Heart right ventricle (tissue), 16 donors: ENCODE data around the gene RIMBP2. TPM values are rescaled to one million over a fixed set of nuclear protein-coding genes. Genes with fewer than 3 reads are reported as not detected.

Experiments used
- ATAC-seq, 8 donors: fragments of 200-7000 bp; cut with Tn5 transposase; one replicate each; pipeline ENCODE4 v1.9.1; 2020; ENCODE audit warnings: mild to moderate bottlenecking in 8 of 8, moderate library complexity in 8 of 8, moderate number of reproducible peaks in 1 of 8
- DNase-seq, 2 donors: peaks; one replicate each; pipeline ENCODE4 v3.0.0-alpha.2; 2020
- H3K27ac ChIP-seq, 10 donors: fragments of 200-600 bp; sonication (generic) in 2 of 10; one replicate each; pipeline versions ENCODE4 v1.5.0 to v1.8.0; 2020 to 2022; ENCODE audit warnings: mild to moderate bottlenecking in 3 of 10
- H3K27me3 ChIP-seq, 7 donors: fragments of 200-600 bp; one replicate each; pipeline ENCODE4 v1.8.0; 2021 to 2022; ENCODE audit warnings: mild to moderate bottlenecking in 2 of 7
- H3K36me3 ChIP-seq, 9 donors: fragments of 200-600 bp; sonication (generic) in 1 of 9; one replicate each; pipeline versions ENCODE4 v1.5.0 to v1.8.0; 2020 to 2022; ENCODE audit warnings: mild to moderate bottlenecking in 2 of 9
- H3K4me1 ChIP-seq, 9 donors: fragments of 200-600 bp; sonication (generic) in 1 of 9; one replicate each; pipeline versions ENCODE4 v1.5.0 to v1.8.0; 2020 to 2022; ENCODE audit warnings: mild to moderate bottlenecking in 4 of 9
- H3K4me3 ChIP-seq, 10 donors: fragments of 200-600 bp; sonication (generic) in 2 of 10; one replicate each; pipeline versions ENCODE4 v1.5.0 to v1.8.0; 2020 to 2022; ENCODE audit warnings: mild to moderate bottlenecking in 7 of 10, moderate library complexity in 2 of 10
- H3K9me3 ChIP-seq, 11 donors: fragments of 200-600 bp in 10 of 11; sonication (generic) in 2 of 11; one replicate each; pipeline versions ENCODE4 v1.5.0 to v1.8.0; 2013 to 2022; ENCODE audit warnings: mild to moderate bottlenecking in 2 of 11, control low read depth in 1 of 11, moderate library complexity in 1 of 11
- CTCF ChIP-seq, 9 donors: fragments of 200-600 bp; sonication (generic) in 2 of 9; IDR thresholded peaks; one replicate each; pipeline versions ENCODE4 v1.5.0 to v1.8.0; 2021 to 2022; ENCODE audit warnings: antibody characterized with exemption in 9 of 9, mild to moderate bottlenecking in 5 of 9, moderate library complexity in 1 of 9
- WGBS, 2 donors: extraction: QIAGEN DNeasy Blood & Tissue Kit; methylation state at CpG; one replicate each; pipeline ENCODE4 v1.1.7; 2013; ENCODE audit warnings: inconsistent platforms in 1 of 2; 5-methylcytosine and 5-hydroxymethylcytosine counted together
- intact Hi-C, 10 donors: fragments of 100-400 bp; cut with DNase I; formaldehyde crosslinking; loops; one replicate each; pipeline versions ENCODE4 v1.11.1 to v1.14.2; 2022
- polyA plus RNA-seq, 2 donors: library from polyadenylated mRNA; stranded (reverse); fragments of 200-250 nt; gene quantifications; one replicate each; pipeline ENCODE4 v1.2.3, GENCODE V29; 2013
- total RNA-seq, 10 donors: library from RNA; stranded (reverse); fragmentation: NEBNext Ultra II Directional in 3 of 10; extraction: Animal tissue kit (Norgen Biotek cat#: 25700) in 3 of 10; gene quantifications; one replicate each; pipeline versions ENCODE4 v1.2.1 to v1.2.4, GENCODE V29; 2021 to 2023
- donor health status: Arrhythmogenic right ventricular cardiomyopathy.
- donor health status: ischemic (EF 13 %, LVEDD 7.1; RV severe dilation, severe dysfunction).
- donor health status: healthy with polysubstance abuse.
- donor health status: DM: no; HTN: yes; CAD: no.
- donor health status: DM: no; HTN: no; CAD: no.
- donor health status: ischemic (EF 25% LVEDD 6.9; RV normal size, moderate dysfunction).
- donor health status: ischemic (EF 25% LVEDD 5.7; RV mildly dilated, moderate dysfunction).
- donor health status: healthy.
- donor health status: DM: yes; HTN: yes; CAD: no.
- donor health status: Ischemic cardiomyopathy.
- donor health status: ischemic (EF 35%, LVEDD 5.7; RV mildly dilated, moderate dysfunction).
- donor health status: nonischemic (EF 11% LVEDD 7.7; RV severe dilation, severe dysfunction).
- donor health status: DM: yes; HTN: yes; CAD: no.
- donor health status: PGD.
- donor health status: ischemic (EF 29% LVEDD 5.4; RV normal size, mild dysfunction).
- donor health status: nonischemic (EF 23%, LVEDD 6.1; RV moderate dilation, normal function).

RIMBP2 gene
- total and polyA plus RNA-seq, 12 donors, result 0.01 to 0.17 (median 0.05) TPM; not detected in 9

GRCh38 chr12:130571089-130571488 is 145.0 kb downstream of the RIMBP2 start:
- DNase-seq, result no peak
- Histone ChIP-seq H3K4me3 (no peak overlapping the region), H3K27ac (no peak overlapping the region), H3K9me3 (peaks cover 0 to 11% (median 0%) of the 10 kb centered on the region in 11 donors), H3K4me1 (no peaks in the 10 kb centered on the region), H3K27me3 (peaks cover 0 to 7% (median 0%) of the 10 kb centered on the region in 7 donors), H3K36me3 (no peaks in the 10 kb centered on the region)
- no peak for TF ChIP-seq CTCF (IDR thresholded peaks at IDR 0.05)
- intact Hi-C loops, result no loop called here
- ATAC-seq, result no peak
- 83% methylated on average over 6 of the region's 6 CpGs for WGBS, 2 donors

GRCh38 chr12:130569521-130569920 is 146.6 kb downstream of the RIMBP2 start:
- TF ChIP-seq CTCF (IDR thresholded peaks at IDR 0.05), result no peak
- no peaks in the 10 kb centered on the region for H3K4me1 ChIP-seq
- H3K4me3 ChIP-seq, result no peak overlapping the region
- DNase-seq (no peak), ATAC-seq (no peak)
- intact Hi-C loops, result no loop called here
- WGBS, 2 donors, result 75 to 77% methylated on average over 9 of the region's 9 CpGs
- H3K27ac ChIP-seq, result no peak overlapping the region
- H3K9me3 ChIP-seq, result peaks cover 0 to 25% (median 7%) of the 10 kb centered on the region in 11 donors
- H3K27me3 ChIP-seq, result peaks cover 0 to 7% (median 0%) of the 10 kb centered on the region in 7 donors
- no peaks in the 10 kb centered on the region for H3K36me3 ChIP-seq

GRCh38 chr12:130568501-130568900 is 147.6 kb downstream of the RIMBP2 start:
- peaks cover 0 to 29% (median 7%) of the 10 kb centered on the region in 11 donors for H3K9me3 ChIP-seq
- WGBS, 2 donors, result 74 to 77% methylated on average over 7 of the region's 7 CpGs
- H3K27ac ChIP-seq, result no peak overlapping the region
- no peaks in the 10 kb centered on the region for H3K4me1 ChIP-seq
- DNase-seq (no peak), ATAC-seq (no peak)
- no peak for TF ChIP-seq CTCF (IDR thresholded peaks at IDR 0.05)
- intact Hi-C loops, result no loop called here
- H3K4me3 ChIP-seq, result no peak overlapping the region
- peaks cover 0 to 7% (median 0%) of the 10 kb centered on the region in 7 donors for H3K27me3 ChIP-seq
- H3K36me3 ChIP-seq, result no peaks in the 10 kb centered on the region

GRCh38 chr12:130568041-130568440 is 148.1 kb downstream of the RIMBP2 start:
- DNase-seq, result no peak
- Histone ChIP-seq H3K27me3 (peaks cover 0 to 7% (median 0%) of the 10 kb centered on the region in 7 donors), H3K4me1 (no peaks in the 10 kb centered on the region), H3K4me3 (no peak overlapping the region), H3K36me3 (no peaks in the 10 kb centered on the region), H3K9me3 (peaks cover 0 to 29% (median 7%) of the 10 kb centered on the region in 11 donors), H3K27ac (no peak overlapping the region)
- ATAC-seq, result no peak
- TF ChIP-seq CTCF (IDR thresholded peaks at IDR 0.05), result no peak
- intact Hi-C loops, result no loop called here
- WGBS, 2 donors, result 52 to 61% methylated on average over 2 of the region's 2 CpGs
